Measurements from ENCODE around the gene ERV3-1. TPM values are rescaled to one million over a fixed set of nuclear protein-coding genes. Genes with fewer than 3 reads are reported as not detected.

ERV3-1 gene
- total RNA-seq, 1 experiment from 2014 or later, result 13.5 TPM

DNA sequence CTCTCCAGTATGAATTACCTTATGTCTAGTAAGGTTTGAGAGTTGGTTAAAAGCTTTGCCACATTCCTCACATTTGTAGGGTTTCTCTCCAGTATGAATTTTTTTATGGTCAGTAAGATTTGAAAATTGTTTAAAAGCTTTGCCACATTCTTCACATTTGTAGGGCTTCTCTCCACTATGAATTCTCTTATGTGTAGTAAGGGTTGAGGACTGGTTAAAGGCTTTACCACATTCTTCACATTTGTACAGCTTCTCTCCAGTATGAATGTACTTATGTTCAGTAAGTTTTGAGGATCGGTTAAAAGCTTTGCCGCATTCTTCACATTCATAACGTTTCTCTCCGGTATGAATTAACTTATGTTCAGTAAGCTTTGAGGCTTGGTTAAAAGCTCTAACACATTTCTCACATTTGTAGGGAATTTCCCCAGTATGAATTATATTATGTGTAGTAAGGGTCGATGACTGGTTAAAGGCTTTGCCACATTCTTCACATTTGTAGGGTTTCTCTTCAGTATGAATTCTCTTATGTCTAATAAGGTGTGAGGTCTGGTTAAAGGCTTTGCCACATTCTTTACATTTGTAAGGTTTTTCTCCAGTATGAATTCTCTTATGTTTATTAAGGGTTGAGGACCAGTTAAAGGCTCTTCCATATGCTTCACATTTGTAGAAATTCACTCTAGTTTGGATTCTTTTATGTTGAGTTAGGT is 27.8 kb downstream of the ERV3-1 start:
- H3K4me1 ChIP-seq, result no peaks in the 10 kb centered on the region
- intact Hi-C loops (cut with micrococcal nuclease; ENCODE audit: unreplicated experiment), result no loop called here
- no TSS peak for BruUV-seq (replicated peaks)
- Mint-ChIP-seq H3K27me3 (ENCODE audit: insufficient read depth, unreplicated experiment) (no peaks in the 10 kb centered on the region), H3K27ac (ENCODE audit: unreplicated experiment) (no peak overlapping the region), H3K4me3 (ENCODE audit: unreplicated experiment) (no peak overlapping the region), H3K36me3 (ENCODE audit: insufficient read depth, unreplicated experiment) (peaks cover 29% of the 10 kb centered on the region), H3K4me1 (ENCODE audit: low read depth, unreplicated experiment) (no peaks in the 10 kb centered on the region), H3K9me3 (ENCODE audit: unreplicated experiment) (peaks cover 45% of the 10 kb centered on the region)
- TF ChIP-seq CTCF (IDR thresholded peaks at IDR 0.05; ENCODE audit: insufficient read depth in 1 of 2, low read depth in 1 of 2, low read length in 1 of 2, severe bottlenecking in 1 of 2, unreplicated experiment in 1 of 2), result no peak
- peaks cover 50% of the 10 kb centered on the region for H3K9me3 ChIP-seq
- no peak overlapping the region for H3K4me3 ChIP-seq (ENCODE audit: low read depth, low read length)
- H3K27me3 ChIP-seq (replicated peaks; ENCODE audit: control insufficient read depth, insufficient read depth, low read length), result no peaks in the 10 kb centered on the region
- ChIA-PET CTCF (no interaction called here), POLR2A (no interaction called here)
- H3K36me3 ChIP-seq (ENCODE audit: control insufficient read depth, insufficient read depth, low read length), result no peaks in the 10 kb centered on the region
- no peak for DNase-seq

GRCh38 chr7:64965594-64965993 is 40.9 kb downstream of the ERV3-1 start:
- ChIA-PET POLR2A (no interaction called here), CTCF (no interaction called here)
- Histone ChIP-seq H3K4me3 (ENCODE audit: low read depth, low read length) (no peak overlapping the region), H3K4me1 (no peaks in the 10 kb centered on the region), H3K9me3 (peaks cover 16% of the 10 kb centered on the region), H3K27me3 (replicated peaks; ENCODE audit: control insufficient read depth, insufficient read depth, low read length) (no peaks in the 10 kb centered on the region), H3K36me3 (ENCODE audit: control insufficient read depth, insufficient read depth, low read length) (no peaks in the 10 kb centered on the region)
- intact Hi-C loops (cut with micrococcal nuclease; ENCODE audit: unreplicated experiment), result no loop called here
- BruUV-seq (replicated peaks), result no TSS peak
- no peaks in the 10 kb centered on the region for H3K4me1 Mint-ChIP-seq (ENCODE audit: low read depth, unreplicated experiment)
- DNase-seq, result no peak
- no peaks in the 10 kb centered on the region for H3K36me3 Mint-ChIP-seq (ENCODE audit: insufficient read depth, unreplicated experiment)
- TF ChIP-seq CTCF (IDR thresholded peaks at IDR 0.05; ENCODE audit: insufficient read depth in 1 of 2, low read depth in 1 of 2, low read length in 1 of 2, severe bottlenecking in 1 of 2, unreplicated experiment in 1 of 2), result no peak
- H3K27me3 Mint-ChIP-seq (ENCODE audit: insufficient read depth, unreplicated experiment), result no peaks in the 10 kb centered on the region
- no peak overlapping the region for H3K4me3 Mint-ChIP-seq (ENCODE audit: unreplicated experiment)
- no peak overlapping the region for H3K27ac Mint-ChIP-seq (ENCODE audit: unreplicated experiment)
- H3K9me3 Mint-ChIP-seq (ENCODE audit: unreplicated experiment), result peaks cover 14% of the 10 kb centered on the region

GRCh38 chr7:64959072-64959747 is 47.3 kb downstream of the ERV3-1 start:
- no peak for TF ChIP-seq CTCF (IDR thresholded peaks at IDR 0.05; ENCODE audit: insufficient read depth in 1 of 2, low read depth in 1 of 2, low read length in 1 of 2, severe bottlenecking in 1 of 2, unreplicated experiment in 1 of 2)
- ChIA-PET CTCF (no interaction called here), POLR2A (no interaction called here)
- intact Hi-C loops (cut with micrococcal nuclease; ENCODE audit: unreplicated experiment), result loop anchor here (10.0 kb wide), 1 partner anchor 76 kb away; no protein-coding TSS in a partner anchor
- Histone ChIP-seq H3K9me3 (peaks cover 19% of the 10 kb centered on the region; the same call in 1 of the 2 replicates), H3K4me1 (no peaks in the 10 kb centered on the region), H3K4me3 (ENCODE audit: low read depth, low read length) (no peak overlapping the region), H3K27me3 (replicated peaks; ENCODE audit: control insufficient read depth, insufficient read depth, low read length) (no peaks in the 10 kb centered on the region), H3K36me3 (ENCODE audit: control insufficient read depth, insufficient read depth, low read length) (no peaks in the 10 kb centered on the region)
- H3K4me3 Mint-ChIP-seq (ENCODE audit: unreplicated experiment), result no peak overlapping the region
- peaks cover 6% of the 10 kb centered on the region for H3K36me3 Mint-ChIP-seq (ENCODE audit: insufficient read depth, unreplicated experiment)
- no peak overlapping the region for H3K27ac Mint-ChIP-seq (ENCODE audit: unreplicated experiment)
- no peak for DNase-seq
- H3K9me3 Mint-ChIP-seq (ENCODE audit: unreplicated experiment), result peaks cover 14% of the 10 kb centered on the region
- H3K27me3 Mint-ChIP-seq (ENCODE audit: insufficient read depth, unreplicated experiment), result no peaks in the 10 kb centered on the region
- no peaks in the 10 kb centered on the region for H3K4me1 Mint-ChIP-seq (ENCODE audit: low read depth, unreplicated experiment)
- no TSS peak for BruUV-seq (replicated peaks)
